Measurements from ENCODE around the gene ALG12.
A peak's percentile ranks its signal among the peaks of the same experiment; 100 is the strongest.
"Not testable (repeated sequence)": the region's sequence is repeated elsewhere in the genome, so short reads cannot be mapped to it uniquely, and the experiment has no call there.

The ALG12 gene

GRCh38 chr22:49946612-49947295 lies 28.5 kb upstream of the ALG12 start:
- no peak for DNase-seq (ENCODE audit: low read depth in 3 of 3)

- DNase-seq (ENCODE audit: low read depth in 3 of 3): not testable (repeated sequence)
Observed at GRCh38 chr22:49945042-49945794, 27.0 kb upstream of the ALG12 start.

- no peak for DNase-seq (ENCODE audit: low read depth in 3 of 3)
Observed at GRCh38 chr22:49944399-49944891, 26.2 kb upstream of the ALG12 start.

GRCh38 chr22:49943771-49944398 lies 25.6 kb upstream of the ALG12 start:
- DNase-seq (ENCODE audit: low read depth in 3 of 3): no peak

- DNase-seq (ENCODE audit: low read depth in 3 of 3): no peak
Observed at GRCh38 chr22:49943405-49943765, 25.1 kb upstream of the ALG12 start.

GRCh38 chr22:49942565-49943404 lies 24.5 kb upstream of the ALG12 start:
- DNase-seq (ENCODE audit: low read depth in 3 of 3): no peak

- DNase-seq (ENCODE audit: low read depth in 3 of 3): no peak
Observed at GRCh38 chr22:49941507-49942316, 23.5 kb upstream of the ALG12 start.

- no peak for DNase-seq (ENCODE audit: low read depth in 3 of 3)
Observed at GRCh38 chr22:49938565-49939136, 20.4 kb upstream of the ALG12 start.

- DNase-seq (ENCODE audit: low read depth in 3 of 3): no peak
Observed at GRCh38 chr22:49937758-49938564, 19.7 kb upstream of the ALG12 start.

- no peak for DNase-seq (ENCODE audit: low read depth in 3 of 3)
Observed at GRCh38 chr22:49936973-49937757, 18.9 kb upstream of the ALG12 start.

- DNase-seq (ENCODE audit: low read depth in 3 of 3): peak; percentile 91 to 97 (median 96)
Observed at GRCh38 chr22:49936018-49936972, 18.1 kb upstream of the ALG12 start.

- DNase-seq (ENCODE audit: low read depth in 3 of 3): peak in 1 of 3 experiments; percentile 43
Observed at GRCh38 chr22:49935561-49935960, 17.3 kb upstream of the ALG12 start.

GRCh38 chr22:49934891-49935557 lies 16.8 kb upstream of the ALG12 start:
- DNase-seq (ENCODE audit: low read depth in 3 of 3): peak; percentile 87 to 92 (median 92)

- DNase-seq (ENCODE audit: low read depth in 3 of 3): no peak
Observed at GRCh38 chr22:49934160-49934890, 16.1 kb upstream of the ALG12 start.

GRCh38 chr22:49933236-49934159 lies 15.3 kb upstream of the ALG12 start:
- no peak for DNase-seq (ENCODE audit: low read depth in 3 of 3)
